ENCODE measurements around the gene BMP10.

GRCh38 chr2:68838641-68839040, 32.6 kb downstream of the BMP10 start:
- TF ChIP-seq EZH2 (IDR thresholded peaks at IDR 0.05; ENCODE audit: borderline replicate concordance, low read length), result no peak
- TF ChIP-seq, protein P1, sequence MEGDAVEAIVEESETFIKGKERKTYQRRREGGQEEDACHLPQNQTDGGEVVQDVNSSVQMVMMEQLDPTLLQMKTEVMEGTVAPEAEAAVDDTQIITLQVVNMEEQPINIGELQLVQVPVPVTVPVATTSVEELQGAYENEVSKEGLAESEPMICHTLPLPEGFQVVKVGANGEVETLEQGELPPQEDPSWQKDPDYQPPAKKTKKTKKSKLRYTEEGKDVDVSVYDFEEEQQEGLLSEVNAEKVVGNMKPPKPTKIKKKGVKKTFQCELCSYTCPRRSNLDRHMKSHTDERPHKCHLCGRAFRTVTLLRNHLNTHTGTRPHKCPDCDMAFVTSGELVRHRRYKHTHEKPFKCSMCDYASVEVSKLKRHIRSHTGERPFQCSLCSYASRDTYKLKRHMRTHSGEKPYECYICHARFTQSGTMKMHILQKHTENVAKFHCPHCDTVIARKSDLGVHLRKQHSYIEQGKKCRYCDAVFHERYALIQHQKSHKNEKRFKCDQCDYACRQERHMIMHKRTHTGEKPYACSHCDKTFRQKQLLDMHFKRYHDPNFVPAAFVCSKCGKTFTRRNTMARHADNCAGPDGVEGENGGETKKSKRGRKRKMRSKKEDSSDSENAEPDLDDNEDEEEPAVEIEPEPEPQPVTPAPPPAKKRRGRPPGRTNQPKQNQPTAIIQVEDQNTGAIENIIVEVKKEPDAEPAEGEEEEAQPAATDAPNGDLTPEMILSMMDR (IDR thresholded peaks at IDR 0.05; ENCODE audit: low read length), result no peak
